HepG2 (cell line): ENCODE measurements around the gene QKI. TPM values are rescaled to one million over a fixed set of nuclear protein-coding genes. Genes with fewer than 3 reads are reported as not detected.

ENCODE experiments used
- ATAC-seq: fragments of 200-7000 bp; cut with Tn5 transposase; 3 replicates; pipeline ENCODE4 v1.9.1; 2020; ENCODE audit warnings: mild to moderate bottlenecking, moderate library complexity
- BruUV-seq: library from RNA; stranded (reverse); fragments of 400-500 nt; replicated peaks from 2 replicates; lab custom pipeline; 2021; lab: Mats Ljungman, UMichigan
- CTCF ChIA-PET: fragments of 300-600 bp; formaldehyde crosslinking; extraction: SDS; loops from one replicate; lab custom pipeline; 2021; ENCODE audit warnings: low total read pairs, inconsistent platforms, low intra/inter-chr PET ratio; lab: Yijun Ruan, JAX
- POLR2A ChIA-PET: fragments of 350-600 bp; sonication (Branson Sonifier 250); formaldehyde crosslinking; loops from one replicate; lab custom pipeline; 2020; ENCODE audit warnings: antibody characterized with exemption, inconsistent platforms; lab: Yijun Ruan, JAX
- DNase-seq: peaks from one replicate; pipeline ENCODE4 v3.0.0-alpha.2; 2015; ENCODE audit warnings: low spot score
- FAIRE-seq: peaks from 3 replicates; lab custom pipeline; 2011; peaks lifted over from hg19 to GRCh38; lab: Jason Lieb, UNC
- H2AFZ ChIP-seq: one replicate; pipeline ENCODE4 v1.6.1; 2011; ENCODE audit warnings: low read length, inconsistent platforms
- H3K27ac ChIP-seq: fragments of 300-600 bp; 3 replicates; pipeline ENCODE4 v1.8.0; 2011; ENCODE audit warnings: mixed run types, mild to moderate bottlenecking, mixed read lengths, low read length, inconsistent platforms; ENCODE audit not compliant: insufficient read depth; ENCODE audit errors: extremely low read length
- H3K27me3 ChIP-seq, 2 experiments: fragments of 200-600 bp in 1 of 2; 2 replicates in 1 of 2; 3 replicates in 1 of 2; pipeline versions ENCODE4 v1.6.0 to v1.8.0; 2011; ENCODE audit warnings: low read length in 2 of 2, mild to moderate bottlenecking in 2 of 2, moderate library complexity in 2 of 2, inconsistent platforms in 1 of 2; ENCODE audit not compliant: insufficient read depth in 2 of 2, control insufficient read depth in 1 of 2
- H3K36me3 ChIP-seq, 2 experiments: fragments of 200-600 bp in 1 of 2; replicated peaks in 1 of 2; 2 replicates in 1 of 2; 3 replicates in 1 of 2; pipeline versions ENCODE4 v1.5.1 to v1.8.0; 2011; ENCODE audit warnings: low read length in 2 of 2, inconsistent platforms in 1 of 2; ENCODE audit not compliant: insufficient read depth in 2 of 2, control insufficient read depth in 1 of 2
- H3K4me1 ChIP-seq: 2 replicates; pipeline ENCODE4 v1.5.1; 2012; ENCODE audit warnings: low read length, inconsistent platforms; ENCODE audit not compliant: insufficient read depth
- H3K4me2 ChIP-seq: 2 replicates; pipeline ENCODE4 v1.6.0; 2011; ENCODE audit warnings: low read depth, low read length, inconsistent platforms
- H3K4me3 ChIP-seq, 3 experiments: fragments of 200-600 bp in 1 of 3; sonication (generic), shearing (Covaris generic) in 1 of 3; replicated peaks in 1 of 3; 2 replicates each; pipeline ENCODE4 v1.5.1; 2011 to 2016; ENCODE audit warnings: low read length in 3 of 3, inconsistent platforms in 2 of 3, low read depth in 2 of 3, mild to moderate bottlenecking in 2 of 3, control low read depth in 1 of 3, mixed read lengths in 1 of 3; ENCODE audit not compliant: insufficient read depth in 1 of 3
- H3K79me2 ChIP-seq: one replicate; pipeline ENCODE4 v1.6.1; 2011; ENCODE audit warnings: low read length, inconsistent platforms; ENCODE audit not compliant: insufficient read depth
- H3K9ac ChIP-seq: 2 replicates; pipeline ENCODE4 v1.6.0; 2011; ENCODE audit warnings: mild to moderate bottlenecking, low read depth, low read length, inconsistent platforms; ENCODE audit not compliant: insufficient read depth
- H3K9me3 ChIP-seq: 2 replicates; pipeline ENCODE4 v1.5.1; 2012; ENCODE audit warnings: mild to moderate bottlenecking, low read length
- H4K20me1 ChIP-seq: 2 replicates; pipeline ENCODE4 v1.6.0; 2011; ENCODE audit warnings: inconsistent platforms, mild to moderate bottlenecking, low read length, moderate library complexity; ENCODE audit not compliant: insufficient read depth
- ADNP ChIP-seq: sonication (generic); formaldehyde crosslinking; IDR thresholded peaks from 2 replicates; pipeline ENCODE4 v1.4.0; 2020; ENCODE audit warnings: missing genetic modification reagents
- EEA1 ChIP-seq: sonication (generic); formaldehyde crosslinking; IDR thresholded peaks from 2 replicates; pipeline ENCODE4 v1.5.1; 2020; ENCODE audit warnings: mild to moderate bottlenecking, missing genetic modification reagents, borderline replicate concordance
- ELF3 ChIP-seq: IDR thresholded peaks from 2 replicates; pipeline ENCODE4 v1.6.1; 2016; ENCODE audit warnings: missing genetic modification reagents, missing compliant biosample characterization
- ELF4 ChIP-seq: sonication (generic); formaldehyde crosslinking; IDR thresholded peaks from 2 replicates; pipeline ENCODE4 v1.5.0; 2020; ENCODE audit warnings: missing genetic modification reagents, mild to moderate bottlenecking, moderate library complexity, borderline replicate concordance
- GABPA ChIP-seq, 2 experiments: IDR thresholded peaks; 2 replicates each; pipeline ENCODE4 v1.6.1; 2011 to 2016; ENCODE audit warnings: low read depth in 2 of 2, low read length in 1 of 2, missing biosample characterization in 1 of 2, missing genetic modification characterization in 1 of 2
- JDP2 ChIP-seq: sonication (generic); formaldehyde crosslinking; IDR thresholded peaks from 2 replicates; pipeline ENCODE4 v1.8.1; 2022; ENCODE audit warnings: missing genetic modification reagents, borderline replicate concordance
- MAFG ChIP-seq: sonication (generic); formaldehyde crosslinking; IDR thresholded peaks from 2 replicates; pipeline ENCODE4 v1.5.1; 2020; ENCODE audit warnings: mild to moderate bottlenecking, missing genetic modification reagents
- MATR3 ChIP-seq: sonication (generic); formaldehyde crosslinking; IDR thresholded peaks from 2 replicates; pipeline ENCODE4 v1.4.0; 2020; ENCODE audit warnings: missing genetic modification reagents
- MTF1 ChIP-seq: sonication (generic); formaldehyde crosslinking; IDR thresholded peaks from 2 replicates; pipeline ENCODE4 v1.5.0; 2020; ENCODE audit warnings: missing genetic modification reagents
- NR2F1 ChIP-seq, 2 experiments: fragments of 450-650 bp in 1 of 2; formaldehyde crosslinking in 1 of 2; IDR thresholded peaks; 2 replicates each; pipeline versions ENCODE4 v1.5.0 to v1.6.1; 2016 to 2020; ENCODE audit warnings: mild to moderate bottlenecking in 1 of 2, missing compliant biosample characterization in 1 of 2, missing genetic modification reagents in 1 of 2, moderate library complexity in 1 of 2
- PHF20 ChIP-seq: sonication (generic); formaldehyde crosslinking; IDR thresholded peaks from 2 replicates; pipeline ENCODE4 v1.5.0; 2020; ENCODE audit warnings: mild to moderate bottlenecking, missing genetic modification reagents
- POLR2AphosphoS5 ChIP-seq: IDR thresholded peaks from 2 replicates; pipeline ENCODE4 v1.6.1; 2012; ENCODE audit warnings: low read depth, low read length
- TEAD3 ChIP-seq: optimal IDR thresholded peaks from 2 replicates; pipeline ENCODE3; 2016; ENCODE audit warnings: borderline replicate concordance
- ZFP41 ChIP-seq: sonication (generic); formaldehyde crosslinking; IDR thresholded peaks from 2 replicates; pipeline ENCODE4 v1.4.0; 2020; ENCODE audit warnings: mild to moderate bottlenecking, missing genetic modification reagents, borderline replicate concordance
- ZNF235 ChIP-seq: sonication (generic); formaldehyde crosslinking; IDR thresholded peaks from 2 replicates; pipeline ENCODE4 v1.8.1; 2023; ENCODE audit warnings: mild to moderate bottlenecking, missing genetic modification reagents, borderline replicate concordance
- ZNF24 ChIP-seq: fragments of 450-650 bp; IDR thresholded peaks from 2 replicates; pipeline ENCODE4 v1.6.1; 2017; ENCODE audit warnings: antibody characterized with exemption, mild to moderate bottlenecking
- ZNF652 ChIP-seq: IDR thresholded peaks from 2 replicates; pipeline ENCODE4 v1.6.1; 2016; ENCODE audit warnings: low read depth, borderline replicate concordance
- ZSCAN12 ChIP-seq: sonication (generic); formaldehyde crosslinking; IDR thresholded peaks from 2 replicates; pipeline ENCODE4 v1.9.0; 2021; ENCODE audit warnings: mild to moderate bottlenecking, missing genetic modification reagents
- ZSCAN22 ChIP-seq: sonication (generic); formaldehyde crosslinking; IDR thresholded peaks from 2 replicates; pipeline ENCODE4 v1.4.0; 2020; ENCODE audit warnings: mild to moderate bottlenecking, missing genetic modification reagents
- WGBS: methylation state at CpG from one replicate; pipeline ENCODE4 v1.1.6; 2017; ENCODE audit warnings: low lambda C conversion rate; 5-methylcytosine and 5-hydroxymethylcytosine counted together
- in situ Hi-C: cut with HindIII; loops from 2 replicates; pipeline ENCODE4 v1.10.0; 2017; ENCODE audit warnings: low pct_unique_long_range_greater_than_20kb; ENCODE audit not compliant: extremely low pct_ligation_motif_present
- intact Hi-C: fragments of 100-400 bp; cut with micrococcal nuclease; formaldehyde crosslinking; loops from one replicate; pipeline ENCODE4 v1.10.0; 2022; ENCODE audit not compliant: unreplicated experiment
- polyA plus RNA-seq, 8 experiments: library from polyadenylated mRNA; depleted of rRNA in 3 of 8; stranded (reverse) in 7 of 8; unstranded in 1 of 8; fragments of >200 nt; fragmentation: Illumina TruSeq in 4 of 8; extraction: Trizol in 4 of 8; gene quantifications; 2 replicates each; pipeline versions ENCODE4 v1.2.1 to v1.2.3, GENCODE V29; 2011 to 2016; ENCODE audit warnings: low read depth in 4 of 8, missing spikeins in 1 of 8, mixed read lengths in 1 of 8; ENCODE audit not compliant: insufficient read depth in 1 of 8
- total RNA-seq, 5 experiments: library from RNA; depleted of rRNA; stranded (reverse); fragments of >200 nt; fragmentation: Illumina TruSeq; extraction: Trizol; gene quantifications; 2 replicates each; pipeline ENCODE4 v1.2.3, GENCODE V29; 2016; ENCODE audit warnings: low read depth in 1 of 5
- TF ChIP-seq, protein P1 (sequence below): sonication (generic); formaldehyde crosslinking; IDR thresholded peaks from 2 replicates; pipeline ENCODE4 v1.5.1; 2020; ENCODE audit warnings: mild to moderate bottlenecking, missing genetic modification reagents, borderline replicate concordance

The QKI gene
- total and polyA plus RNA-seq, 2 of the 13 experiments (the other 11 are each of a cell fraction or from before 2014, with no cell fraction given): 136 to 137 TPM

GRCh38 chr6:163412801-163413344, 1.6 kb upstream of the QKI start:
- 3% methylated on average over 14 of the region's 14 CpGs for WGBS
- H3K9ac ChIP-seq: peak overlapping the region; percentile 94
- CTCF ChIA-PET: no interaction called here
- ATAC-seq: no peak
- peaks cover 39% of the 10 kb centered on the region for H3K79me2 ChIP-seq
- H3K4me2 ChIP-seq: peak overlapping the region; percentile 69
- no peak overlapping the region for H2AFZ ChIP-seq
- H4K20me1 ChIP-seq: peaks cover 12% of the 10 kb centered on the region
- DNase-seq: no peak
- H3K9me3 ChIP-seq: no peaks in the 10 kb centered on the region
- no peaks in the 10 kb centered on the region; a peak in 1 of 5 replicates for H3K27me3 ChIP-seq
- peak overlapping the region; percentile 98 for H3K27ac ChIP-seq
- no peak for FAIRE-seq
- no peaks in the 10 kb centered on the region for H3K36me3 ChIP-seq
- peak overlapping the region; percentile 75 to 97 (median 87) for H3K4me3 ChIP-seq
- POLR2A ChIA-PET: interaction anchor here (0.7 kb wide), 1 partner anchor 530 kb away, joined by 3 read pairs; no protein-coding TSS in a partner anchor
- TSS peak; percentile 84 for BruUV-seq
- peaks cover 53% of the 10 kb centered on the region for H3K4me1 ChIP-seq
- intact Hi-C loops: loop anchor here (10.0 kb wide), 1 partner anchor 688 kb away; the partner anchor contains the start of genes PACRG and PRKN
- in situ Hi-C loops: loop anchor here (25.0 kb wide), 1 partner anchor 699 kb away; no protein-coding TSS in a partner anchor
- no peak for TF ChIP-seq NR2F1 (CRISPR knock-in tag; IDR thresholded peaks at IDR 0.05)
- TF ChIP-seq ELF4 (CRISPR knock-in tag): no peak
- no peak for TF ChIP-seq ZFP41
- TF ChIP-seq MAFG: no peak
- 0 out of 2 replicates have a peak, but pooled peaks have one; percentile 9 for TF ChIP-seq ZNF24
- TF ChIP-seq ZNF235 (CRISPR knock-in tag): no peak
- no peak for TF ChIP-seq PHF20 (CRISPR knock-in tag)
- TF ChIP-seq ZSCAN12 (CRISPR knock-in tag): peak; percentile 38; the same call in 1 of the 2 replicates
- TF ChIP-seq ELF3 (CRISPR knock-in tag): peak; percentile 10; the same call in 1 of the 2 replicates
- 0 out of 2 replicates have a peak, but pooled peaks have one; percentile 30 for TF ChIP-seq ZNF652 (CRISPR knock-in tag)
- TF ChIP-seq ADNP (CRISPR knock-in tag): no peak
- TF ChIP-seq, protein P1, sequence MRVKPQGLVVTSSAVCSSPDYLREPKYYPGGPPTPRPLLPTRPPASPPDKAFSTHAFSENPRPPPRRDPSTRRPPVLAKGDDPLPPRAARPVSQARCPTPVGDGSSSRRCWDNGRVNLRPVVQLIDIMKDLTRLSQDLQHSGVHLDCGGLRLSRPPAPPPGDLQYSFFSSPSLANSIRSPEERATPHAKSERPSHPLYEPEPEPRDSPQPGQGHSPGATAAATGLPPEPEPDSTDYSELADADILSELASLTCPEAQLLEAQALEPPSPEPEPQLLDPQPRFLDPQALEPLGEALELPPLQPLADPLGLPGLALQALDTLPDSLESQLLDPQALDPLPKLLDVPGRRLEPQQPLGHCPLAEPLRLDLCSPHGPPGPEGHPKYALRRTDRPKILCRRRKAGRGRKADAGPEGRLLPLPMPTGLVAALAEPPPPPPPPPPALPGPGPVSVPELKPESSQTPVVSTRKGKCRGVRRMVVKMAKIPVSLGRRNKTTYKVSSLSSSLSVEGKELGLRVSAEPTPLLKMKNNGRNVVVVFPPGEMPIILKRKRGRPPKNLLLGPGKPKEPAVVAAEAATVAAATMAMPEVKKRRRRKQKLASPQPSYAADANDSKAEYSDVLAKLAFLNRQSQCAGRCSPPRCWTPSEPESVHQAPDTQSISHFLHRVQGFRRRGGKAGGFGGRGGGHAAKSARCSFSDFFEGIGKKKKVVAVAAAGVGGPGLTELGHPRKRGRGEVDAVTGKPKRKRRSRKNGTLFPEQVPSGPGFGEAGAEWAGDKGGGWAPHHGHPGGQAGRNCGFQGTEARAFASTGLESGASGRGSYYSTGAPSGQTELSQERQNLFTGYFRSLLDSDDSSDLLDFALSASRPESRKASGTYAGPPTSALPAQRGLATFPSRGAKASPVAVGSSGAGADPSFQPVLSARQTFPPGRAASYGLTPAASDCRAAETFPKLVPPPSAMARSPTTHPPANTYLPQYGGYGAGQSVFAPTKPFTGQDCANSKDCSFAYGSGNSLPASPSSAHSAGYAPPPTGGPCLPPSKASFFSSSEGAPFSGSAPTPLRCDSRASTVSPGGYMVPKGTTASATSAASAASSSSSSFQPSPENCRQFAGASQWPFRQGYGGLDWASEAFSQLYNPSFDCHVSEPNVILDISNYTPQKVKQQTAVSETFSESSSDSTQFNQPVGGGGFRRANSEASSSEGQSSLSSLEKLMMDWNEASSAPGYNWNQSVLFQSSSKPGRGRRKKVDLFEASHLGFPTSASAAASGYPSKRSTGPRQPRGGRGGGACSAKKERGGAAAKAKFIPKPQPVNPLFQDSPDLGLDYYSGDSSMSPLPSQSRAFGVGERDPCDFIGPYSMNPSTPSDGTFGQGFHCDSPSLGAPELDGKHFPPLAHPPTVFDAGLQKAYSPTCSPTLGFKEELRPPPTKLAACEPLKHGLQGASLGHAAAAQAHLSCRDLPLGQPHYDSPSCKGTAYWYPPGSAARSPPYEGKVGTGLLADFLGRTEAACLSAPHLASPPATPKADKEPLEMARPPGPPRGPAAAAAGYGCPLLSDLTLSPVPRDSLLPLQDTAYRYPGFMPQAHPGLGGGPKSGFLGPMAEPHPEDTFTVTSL (CRISPR knock-in tag): 0 out of 2 replicates have a peak, but pooled peaks have one; percentile 11
- TF ChIP-seq EEA1 (CRISPR knock-in tag): no peak
- no peak for TF ChIP-seq MATR3 (CRISPR knock-in tag)
- TF ChIP-seq TEAD3 (CRISPR knock-in tag): peak; percentile 56
- TF ChIP-seq ZSCAN22 (CRISPR knock-in tag): 0 out of 2 replicates have a peak, but pooled peaks have one; percentile 11
- no peak for TF ChIP-seq JDP2 (CRISPR knock-in tag)
- no peak for TF ChIP-seq GABPA (IDR thresholded peaks at IDR 0.05; ENCODE audit: low read depth, low read length)
- peak; percentile 32; the same call in 1 of the 2 replicates for TF ChIP-seq GABPA (CRISPR knock-in tag; IDR thresholded peaks at IDR 0.05; ENCODE audit: low read depth)
- TF ChIP-seq POLR2AphosphoS5: peak; percentile 43
- TF ChIP-seq MTF1 (CRISPR knock-in tag): peak; percentile 21; the same call in 1 of the 2 replicates
